GM12878 (cell line): ENCODE data around the gene NCAN.

ENCODE experiments used
- CBX3 ChIP-seq: fragments of 200-600 bp; sonication (generic); IDR thresholded peaks from 2 replicates; pipeline ENCODE4 v1.6.1; 2016; ENCODE audit warnings: low read depth, borderline replicate concordance
- ELK1 ChIP-seq: IDR thresholded peaks from 2 replicates; pipeline ENCODE4 v1.6.1; 2012; ENCODE audit warnings: low read depth, low read length, improper control_type of control experiment
- JUNB ChIP-seq: IDR thresholded peaks from 2 replicates; pipeline ENCODE4 v1.6.1; 2016; ENCODE audit warnings: antibody characterized with exemption, mild to moderate bottlenecking
- MLLT1 ChIP-seq: fragments of 450-650 bp; IDR thresholded peaks from 2 replicates; pipeline ENCODE4 v1.6.1; 2016; ENCODE audit warnings: mild to moderate bottlenecking
- MYC ChIP-seq: IDR thresholded peaks from 2 replicates; pipeline ENCODE4 v1.6.1; 2011; ENCODE audit warnings: mild to moderate bottlenecking, low read length, moderate library complexity, inconsistent platforms; ENCODE audit not compliant: insufficient read depth, insufficient replicate concordance, insufficient read length, severe bottlenecking
- PBX3 ChIP-seq: IDR thresholded peaks from 2 replicates; pipeline ENCODE4 v1.6.1; 2011; ENCODE audit warnings: mild to moderate bottlenecking, low read depth, low read length, moderate library complexity; ENCODE audit not compliant: insufficient replicate concordance
- SIX5 ChIP-seq: IDR thresholded peaks from 2 replicates; pipeline ENCODE4 v1.6.1; 2011; ENCODE audit warnings: mild to moderate bottlenecking, low read depth, low read length, moderate library complexity; ENCODE audit not compliant: severe bottlenecking
- YY1 ChIP-seq: IDR thresholded peaks from 2 replicates; pipeline ENCODE4 v1.6.1; 2011; ENCODE audit warnings: low read depth, mild to moderate bottlenecking, low read length

DNA sequence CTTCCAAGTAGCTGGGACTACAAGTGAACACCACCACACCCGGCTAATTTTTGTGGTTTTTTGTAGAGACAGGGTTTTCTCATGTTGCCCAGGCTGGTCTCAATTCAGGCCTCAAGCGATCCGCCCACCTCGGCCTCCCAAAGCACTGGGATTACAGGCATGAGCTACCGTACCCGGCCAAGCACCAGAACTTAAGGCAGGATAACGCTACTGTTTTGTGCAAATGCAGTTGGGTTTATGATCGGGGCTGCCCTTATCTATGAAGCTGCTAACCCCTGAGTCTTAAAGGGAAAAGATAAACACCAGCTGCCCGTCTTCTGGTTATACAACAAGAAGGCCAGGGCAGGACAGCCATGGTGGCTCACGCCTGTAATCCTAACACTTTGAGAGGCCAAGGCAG is 73.9 kb downstream of the NCAN start:
- no peak for TF ChIP-seq PBX3
- TF ChIP-seq ELK1 = no peak
- no peak for TF ChIP-seq SIX5
- TF ChIP-seq YY1 = no peak
- TF ChIP-seq JUNB = no peak
- no peak for TF ChIP-seq MLLT1
- TF ChIP-seq CBX3 = no peak
- TF ChIP-seq MYC = no peak
